Measurements from ENCODE around the gene GHSR. TPM values are rescaled to one million over a fixed set of nuclear protein-coding genes. Genes with fewer than 3 reads are reported as not detected.
A peak's percentile ranks its signal among the peaks of the same experiment; 100 is the strongest.
"Not testable (repeated sequence)": the region's sequence is repeated elsewhere in the genome, so short reads cannot be mapped to it uniquely, and the experiment has no call there.

The GHSR gene, protein sequence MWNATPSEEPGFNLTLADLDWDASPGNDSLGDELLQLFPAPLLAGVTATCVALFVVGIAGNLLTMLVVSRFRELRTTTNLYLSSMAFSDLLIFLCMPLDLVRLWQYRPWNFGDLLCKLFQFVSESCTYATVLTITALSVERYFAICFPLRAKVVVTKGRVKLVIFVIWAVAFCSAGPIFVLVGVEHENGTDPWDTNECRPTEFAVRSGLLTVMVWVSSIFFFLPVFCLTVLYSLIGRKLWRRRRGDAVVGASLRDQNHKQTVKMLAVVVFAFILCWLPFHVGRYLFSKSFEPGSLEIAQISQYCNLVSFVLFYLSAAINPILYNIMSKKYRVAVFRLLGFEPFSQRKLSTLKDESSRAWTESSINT
- total RNA-seq: not detected in 2 replicates

GRCh38 chr3:172447611-172448579 is at the start of gene GHSR:
GHSR (minus strand) TSS chr3:172448456; CDS start chr3:172448413, 43 bp downstream.
- peaks cover 14% of the 10 kb centered on the region for H3K4me1 Mint-ChIP-seq
- peaks cover 2% of the 10 kb centered on the region for H3K9me3 Mint-ChIP-seq
- no peak for DNase-seq

GRCh38 chr3:172490198-172490669 is 42.0 kb upstream of the GHSR start:
- POLR2A ChIA-PET; H3K27me3 Mint-ChIP-seq; H3K4me1 Mint-ChIP-seq; H3K36me3 Mint-ChIP-seq (ENCODE audit: low read depth); H3K27ac Mint-ChIP-seq; H3K9me3 Mint-ChIP-seq; H3K4me3 Mint-ChIP-seq: not testable (repeated sequence)
- peak; percentile 70 for TF ChIP-seq CTCF (IDR thresholded peaks at IDR 0.05)
- intact Hi-C loops (cut with micrococcal nuclease): loop anchor here (1.0 to 2.0 kb wide), 5 partner anchors 33 to 221 kb away; partner anchors contain the start of genes NCEH1 and TNFSF10
- ATAC-seq (ENCODE audit: low read depth): peak; percentile 69
- DNase-seq: peak; percentile 41
- CTCF ChIA-PET: interaction anchor here (0.8 to 4.6 kb wide), 3 partner anchors 13 to 182 kb away, joined by 3 to 32 read pairs (median 3); no protein-coding TSS in a partner anchor

More at GRCh38 chr3:172447611-172448579, at the start of gene GHSR:
- ChIA-PET POLR2A (interaction anchor here (0.6 kb wide), 1 partner anchor 13 kb away, joined by 3 read pairs; no protein-coding TSS in a partner anchor), CTCF (no interaction called here)
- H3K36me3 Mint-ChIP-seq (ENCODE audit: low read depth): no peaks in the 10 kb centered on the region
- ATAC-seq (ENCODE audit: low read depth): no peak
- peaks cover 61% of the 10 kb centered on the region for H3K27me3 Mint-ChIP-seq
- H3K4me3 Mint-ChIP-seq: peak within 1 kb of the TSS; percentile 42
- H3K27ac Mint-ChIP-seq: no peak within 1 kb of the TSS
- intact Hi-C loops (cut with micrococcal nuclease): no loop called here
- TF ChIP-seq CTCF (IDR thresholded peaks at IDR 0.05): no peak

GRCh38 chr3:172478116-172478515 is 29.9 kb upstream of the GHSR start:
- ChIA-PET POLR2A (no interaction called here), CTCF (interaction anchor here (1.6 to 2.9 kb wide), 4 partner anchors 11 to 146 kb away, joined by 3 to 15 read pairs (median 8); no protein-coding TSS in a partner anchor)
- intact Hi-C loops (cut with micrococcal nuclease): loop anchor here (5.0 kb wide), 2 partner anchors 831 to 1516 kb away; no protein-coding TSS in a partner anchor
- Mint-ChIP-seq H3K4me1 (peaks cover 7% of the 10 kb centered on the region), H3K27ac (no peak overlapping the region), H3K9me3 (no peaks in the 10 kb centered on the region), H3K27me3 (no peaks in the 10 kb centered on the region), H3K4me3 (no peak overlapping the region), H3K36me3 (ENCODE audit: low read depth) (peaks cover 3% of the 10 kb centered on the region)
- TF ChIP-seq CTCF (IDR thresholded peaks at IDR 0.05): no peak
- DNase-seq (no peak), ATAC-seq (ENCODE audit: low read depth) (no peak)

- Mint-ChIP-seq H3K4me1 (peaks cover 7% of the 10 kb centered on the region), H3K27me3 (peaks cover 5% of the 10 kb centered on the region), H3K9me3 (peaks cover 2% of the 10 kb centered on the region), H3K27ac (no peak overlapping the region), H3K4me3 (no peak overlapping the region), H3K36me3 (ENCODE audit: low read depth) (peaks cover 3% of the 10 kb centered on the region)
- ATAC-seq (ENCODE audit: low read depth) (no peak), DNase-seq (no peak)
- ChIA-PET CTCF (interaction anchor here (1.3 to 2.9 kb wide), 4 partner anchors 15 to 144 kb away, joined by 4 to 15 read pairs (median 9); no protein-coding TSS in a partner anchor), POLR2A (no interaction called here)
- intact Hi-C loops (cut with micrococcal nuclease): loop anchor here (5.0 kb wide), 2 partner anchors 829 to 1514 kb away; no protein-coding TSS in a partner anchor
- TF ChIP-seq CTCF (IDR thresholded peaks at IDR 0.05): no peak
Measured at GRCh38 chr3:172476347-172476746, 28.1 kb upstream of the GHSR start.
